Measurements from ENCODE around the gene SPTB.

Gene SPTB

DNA sequence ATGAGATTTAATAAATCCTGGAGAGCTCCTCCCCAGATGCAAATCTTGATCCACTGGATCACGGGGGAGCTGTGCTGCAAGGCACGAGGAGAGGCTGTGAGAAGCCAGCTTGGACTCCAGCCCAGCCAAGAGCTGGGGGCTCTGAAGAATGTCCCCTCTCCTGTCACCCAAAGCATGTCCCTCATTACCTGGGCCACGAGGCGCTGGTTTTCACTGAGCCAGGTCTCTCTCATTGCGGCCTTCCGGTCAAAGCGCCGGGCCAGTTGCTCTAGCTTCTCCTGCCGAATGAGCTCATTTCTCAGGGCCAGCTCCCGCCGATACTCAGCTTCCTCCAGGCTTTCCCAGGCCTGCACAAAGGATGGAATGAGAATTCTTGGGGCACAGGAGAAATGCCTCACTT lies 83.3 kb downstream of the SPTB start:
- no peaks in the 10 kb centered on the region for H4K20me1 ChIP-seq (ENCODE audit: control insufficient read depth, insufficient read depth, low read depth, low read length)
- no peaks in the 10 kb centered on the region for H3F3A ChIP-seq (ENCODE audit: control insufficient read depth, insufficient read depth)
- no peaks in the 10 kb centered on the region; the same call in 1 of the 2 replicates for H3K27me3 ChIP-seq (ENCODE audit: control insufficient read depth, low read length)
- H3K4me2 ChIP-seq (ENCODE audit: low read length): no peak overlapping the region
- no peak for TF ChIP-seq EZH2phosphoT487 (IDR thresholded peaks at IDR 0.05; ENCODE audit: borderline replicate concordance, low read length)
- TF ChIP-seq, protein P1, sequence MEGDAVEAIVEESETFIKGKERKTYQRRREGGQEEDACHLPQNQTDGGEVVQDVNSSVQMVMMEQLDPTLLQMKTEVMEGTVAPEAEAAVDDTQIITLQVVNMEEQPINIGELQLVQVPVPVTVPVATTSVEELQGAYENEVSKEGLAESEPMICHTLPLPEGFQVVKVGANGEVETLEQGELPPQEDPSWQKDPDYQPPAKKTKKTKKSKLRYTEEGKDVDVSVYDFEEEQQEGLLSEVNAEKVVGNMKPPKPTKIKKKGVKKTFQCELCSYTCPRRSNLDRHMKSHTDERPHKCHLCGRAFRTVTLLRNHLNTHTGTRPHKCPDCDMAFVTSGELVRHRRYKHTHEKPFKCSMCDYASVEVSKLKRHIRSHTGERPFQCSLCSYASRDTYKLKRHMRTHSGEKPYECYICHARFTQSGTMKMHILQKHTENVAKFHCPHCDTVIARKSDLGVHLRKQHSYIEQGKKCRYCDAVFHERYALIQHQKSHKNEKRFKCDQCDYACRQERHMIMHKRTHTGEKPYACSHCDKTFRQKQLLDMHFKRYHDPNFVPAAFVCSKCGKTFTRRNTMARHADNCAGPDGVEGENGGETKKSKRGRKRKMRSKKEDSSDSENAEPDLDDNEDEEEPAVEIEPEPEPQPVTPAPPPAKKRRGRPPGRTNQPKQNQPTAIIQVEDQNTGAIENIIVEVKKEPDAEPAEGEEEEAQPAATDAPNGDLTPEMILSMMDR (IDR thresholded peaks at IDR 0.05; ENCODE audit: low read depth, low read length, poor library complexity, severe bottlenecking): no peak
- H3K4me3 ChIP-seq (ENCODE audit: low read length): no peak overlapping the region
- H3K9me3 ChIP-seq (ENCODE audit: control insufficient read depth, insufficient read depth, low read length): no peaks in the 10 kb centered on the region
- H3K79me2 ChIP-seq (ENCODE audit: control insufficient read depth, low read length): no peaks in the 10 kb centered on the region
- H3K9me2 ChIP-seq (replicated peaks; ENCODE audit: control insufficient read depth, low read length): no peaks in the 10 kb centered on the region
- no peaks in the 10 kb centered on the region for H3K36me3 ChIP-seq (ENCODE audit: control insufficient read depth, low read length)
- H3K27ac ChIP-seq (ENCODE audit: low read depth, low read length): no peak overlapping the region
- no peaks in the 10 kb centered on the region for H3K4me1 ChIP-seq (ENCODE audit: control insufficient read depth, low read length)

DNA sequence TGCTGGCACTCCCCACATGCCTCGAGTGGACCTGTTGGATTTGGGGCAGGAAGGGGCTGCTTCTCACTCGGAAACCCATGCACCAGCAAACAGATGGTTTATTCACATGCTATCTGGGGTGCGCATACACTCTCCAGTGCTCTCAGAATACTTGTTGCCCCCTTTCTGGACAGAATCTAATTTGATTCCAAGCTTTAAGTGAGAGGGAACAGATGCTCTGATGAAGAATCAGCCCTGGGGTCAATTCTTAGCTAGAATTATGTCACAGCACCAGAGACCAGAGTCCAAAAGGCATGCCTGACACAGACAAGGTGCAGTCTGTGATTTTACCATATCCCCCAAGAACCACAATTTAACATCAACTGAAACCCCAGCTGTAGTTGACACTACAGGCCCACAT lies 83.8 kb downstream of the SPTB start:
- no peaks in the 10 kb centered on the region; the same call in 1 of the 2 replicates for H3K27me3 ChIP-seq (ENCODE audit: control insufficient read depth, low read length)
- H3K36me3 ChIP-seq (ENCODE audit: control insufficient read depth, low read length): no peaks in the 10 kb centered on the region

DNA sequence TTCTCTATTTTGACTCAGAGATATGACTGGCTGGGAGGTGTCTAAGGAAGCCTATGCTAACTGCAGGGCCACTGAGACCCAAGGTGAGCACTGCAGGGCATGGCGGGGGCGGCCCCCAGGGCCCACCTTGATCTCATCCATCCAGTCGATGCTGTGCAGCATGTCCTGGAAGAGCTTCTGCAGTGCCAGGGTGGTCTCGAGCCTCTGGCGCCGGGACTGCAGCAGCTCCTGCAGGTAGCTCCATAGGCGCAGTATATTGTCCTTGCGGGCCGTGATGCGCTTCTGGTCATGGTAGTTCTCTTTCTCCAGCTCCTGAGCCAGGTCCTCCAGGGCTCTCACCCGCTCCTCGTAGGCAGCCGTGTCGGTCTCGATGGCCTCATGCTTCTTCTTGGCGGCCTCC lies 84.5 kb downstream of the SPTB start:
- Histone ChIP-seq H3K36me3 (ENCODE audit: control insufficient read depth, low read length) (no peaks in the 10 kb centered on the region), H3K27me3 (ENCODE audit: control insufficient read depth, low read length) (no peaks in the 10 kb centered on the region; the same call in 1 of the 2 replicates), H3K27ac (ENCODE audit: low read depth, low read length) (no peak overlapping the region), H3K4me2 (ENCODE audit: low read length) (no peak overlapping the region), H3K9me2 (replicated peaks; ENCODE audit: control insufficient read depth, low read length) (no peaks in the 10 kb centered on the region), H3K79me2 (ENCODE audit: control insufficient read depth, low read length) (no peaks in the 10 kb centered on the region), H3K4me1 (ENCODE audit: control insufficient read depth, low read length) (no peaks in the 10 kb centered on the region), H4K20me1 (ENCODE audit: control insufficient read depth, insufficient read depth, low read depth, low read length) (no peaks in the 10 kb centered on the region), H3K9me3 (ENCODE audit: control insufficient read depth, insufficient read depth, low read length) (no peaks in the 10 kb centered on the region), H3K4me3 (ENCODE audit: low read length) (no peak overlapping the region), H3F3A (ENCODE audit: control insufficient read depth, insufficient read depth) (no peaks in the 10 kb centered on the region)
- no peak for TF ChIP-seq EZH2phosphoT487 (IDR thresholded peaks at IDR 0.05; ENCODE audit: borderline replicate concordance, low read length)
- TF ChIP-seq, protein P1 (IDR thresholded peaks at IDR 0.05; ENCODE audit: low read depth, low read length, poor library complexity, severe bottlenecking): no peak

More for the DNA sequence above, 83.8 kb downstream of the SPTB start:
- Histone ChIP-seq H3K4me3 (ENCODE audit: low read length) (no peak overlapping the region), H3K27ac (ENCODE audit: low read depth, low read length) (no peak overlapping the region), H3F3A (ENCODE audit: control insufficient read depth, insufficient read depth) (no peaks in the 10 kb centered on the region), H3K4me1 (ENCODE audit: control insufficient read depth, low read length) (no peaks in the 10 kb centered on the region), H4K20me1 (ENCODE audit: control insufficient read depth, insufficient read depth, low read depth, low read length) (no peaks in the 10 kb centered on the region), H3K9me2 (replicated peaks; ENCODE audit: control insufficient read depth, low read length) (no peaks in the 10 kb centered on the region), H3K9me3 (ENCODE audit: control insufficient read depth, insufficient read depth, low read length) (no peaks in the 10 kb centered on the region), H3K79me2 (ENCODE audit: control insufficient read depth, low read length) (no peaks in the 10 kb centered on the region), H3K4me2 (ENCODE audit: low read length) (no peak overlapping the region)
- no peak for TF ChIP-seq EZH2phosphoT487 (IDR thresholded peaks at IDR 0.05; ENCODE audit: borderline replicate concordance, low read length)

DNA sequence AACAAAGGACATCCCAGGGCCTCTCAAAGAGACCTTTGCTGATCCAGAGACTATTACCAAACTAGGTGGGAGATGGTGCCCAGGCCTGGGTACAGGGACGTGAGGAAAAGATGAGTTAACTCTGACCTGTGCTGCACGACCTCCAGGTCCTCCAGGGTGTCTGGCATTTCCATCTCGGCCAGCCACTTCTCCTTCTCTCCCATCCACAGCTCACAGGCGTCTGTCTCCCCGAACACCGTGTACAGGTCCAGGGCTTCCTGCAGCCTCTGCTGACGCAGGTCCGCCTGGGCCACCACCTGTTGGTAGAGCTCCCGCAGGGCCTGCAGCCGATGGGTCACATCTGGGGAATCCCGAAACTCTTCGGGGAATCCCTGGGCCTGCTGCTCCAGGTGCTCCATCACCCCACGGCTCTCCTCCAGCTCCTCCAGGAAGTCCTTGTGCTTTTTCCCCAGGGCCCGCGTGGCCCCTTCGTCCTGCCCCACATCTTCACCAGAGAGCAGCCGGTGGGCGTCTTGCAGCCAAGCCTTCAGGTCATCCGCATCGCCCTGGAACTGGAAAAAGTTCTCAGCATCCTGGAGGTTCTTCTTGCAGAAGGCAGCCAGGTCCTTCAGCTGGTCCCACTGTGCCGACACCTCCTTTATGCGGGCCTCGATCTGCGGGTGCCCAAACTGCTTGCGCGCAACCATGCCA lies 86.7 kb downstream of the SPTB start:
- H3K27ac ChIP-seq (ENCODE audit: low read depth, low read length): no peak overlapping the region
- H3K27me3 ChIP-seq (ENCODE audit: control insufficient read depth, low read length): no peaks in the 10 kb centered on the region; the same call in 1 of the 2 replicates
- H3F3A ChIP-seq (ENCODE audit: control insufficient read depth, insufficient read depth): no peaks in the 10 kb centered on the region
- H3K9me3 ChIP-seq (ENCODE audit: control insufficient read depth, insufficient read depth, low read length): no peaks in the 10 kb centered on the region
- H3K4me1 ChIP-seq (ENCODE audit: control insufficient read depth, low read length): no peaks in the 10 kb centered on the region
- H3K9me2 ChIP-seq (replicated peaks; ENCODE audit: control insufficient read depth, low read length): no peaks in the 10 kb centered on the region
- H3K4me3 ChIP-seq (ENCODE audit: low read length): no peak overlapping the region
- H3K36me3 ChIP-seq (ENCODE audit: control insufficient read depth, low read length): no peaks in the 10 kb centered on the region
- H3K4me2 ChIP-seq (ENCODE audit: low read length): no peak overlapping the region
- no peaks in the 10 kb centered on the region for H3K79me2 ChIP-seq (ENCODE audit: control insufficient read depth, low read length)
- TF ChIP-seq EZH2phosphoT487 (IDR thresholded peaks at IDR 0.05; ENCODE audit: borderline replicate concordance, low read length): no peak
- TF ChIP-seq, protein P1 (IDR thresholded peaks at IDR 0.05; ENCODE audit: low read depth, low read length, poor library complexity, severe bottlenecking): no peak
- H4K20me1 ChIP-seq (ENCODE audit: control insufficient read depth, insufficient read depth, low read depth, low read length): no peaks in the 10 kb centered on the region

All from DOHH2 (cell line).